22Rv1 (cell line): ENCODE results near the gene MAP7.

Source experiments
- ZFX ChIP-seq: fragments of 450-650 bp; IDR thresholded peaks from 2 replicates; pipeline ENCODE4 v1.6.1; 2017; ENCODE audit warnings: antibody characterized with exemption, borderline replicate concordance
- TF ChIP-seq, protein P1 (sequence below): fragments of 450-650 bp; IDR thresholded peaks from 2 replicates; pipeline ENCODE4 v1.5.1; 2017; ENCODE audit warnings: mild to moderate bottlenecking

- TF ChIP-seq, protein P1, sequence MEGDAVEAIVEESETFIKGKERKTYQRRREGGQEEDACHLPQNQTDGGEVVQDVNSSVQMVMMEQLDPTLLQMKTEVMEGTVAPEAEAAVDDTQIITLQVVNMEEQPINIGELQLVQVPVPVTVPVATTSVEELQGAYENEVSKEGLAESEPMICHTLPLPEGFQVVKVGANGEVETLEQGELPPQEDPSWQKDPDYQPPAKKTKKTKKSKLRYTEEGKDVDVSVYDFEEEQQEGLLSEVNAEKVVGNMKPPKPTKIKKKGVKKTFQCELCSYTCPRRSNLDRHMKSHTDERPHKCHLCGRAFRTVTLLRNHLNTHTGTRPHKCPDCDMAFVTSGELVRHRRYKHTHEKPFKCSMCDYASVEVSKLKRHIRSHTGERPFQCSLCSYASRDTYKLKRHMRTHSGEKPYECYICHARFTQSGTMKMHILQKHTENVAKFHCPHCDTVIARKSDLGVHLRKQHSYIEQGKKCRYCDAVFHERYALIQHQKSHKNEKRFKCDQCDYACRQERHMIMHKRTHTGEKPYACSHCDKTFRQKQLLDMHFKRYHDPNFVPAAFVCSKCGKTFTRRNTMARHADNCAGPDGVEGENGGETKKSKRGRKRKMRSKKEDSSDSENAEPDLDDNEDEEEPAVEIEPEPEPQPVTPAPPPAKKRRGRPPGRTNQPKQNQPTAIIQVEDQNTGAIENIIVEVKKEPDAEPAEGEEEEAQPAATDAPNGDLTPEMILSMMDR = no peak
- TF ChIP-seq ZFX = no peak
These were observed 21.7 kb downstream of the MAP7 start for GRCh38 chr6:136528477-136528876.
